HG03460 (cell line): ENCODE data around the gene COL18A1.

Experiments used
- ATAC-seq: cut with Tn5 transposase; IDR thresholded peaks from one replicate; pipeline ENCODE4 v1.9.1; 2021; ENCODE audit not compliant: unreplicated experiment

COL18A1 gene

DNA sequence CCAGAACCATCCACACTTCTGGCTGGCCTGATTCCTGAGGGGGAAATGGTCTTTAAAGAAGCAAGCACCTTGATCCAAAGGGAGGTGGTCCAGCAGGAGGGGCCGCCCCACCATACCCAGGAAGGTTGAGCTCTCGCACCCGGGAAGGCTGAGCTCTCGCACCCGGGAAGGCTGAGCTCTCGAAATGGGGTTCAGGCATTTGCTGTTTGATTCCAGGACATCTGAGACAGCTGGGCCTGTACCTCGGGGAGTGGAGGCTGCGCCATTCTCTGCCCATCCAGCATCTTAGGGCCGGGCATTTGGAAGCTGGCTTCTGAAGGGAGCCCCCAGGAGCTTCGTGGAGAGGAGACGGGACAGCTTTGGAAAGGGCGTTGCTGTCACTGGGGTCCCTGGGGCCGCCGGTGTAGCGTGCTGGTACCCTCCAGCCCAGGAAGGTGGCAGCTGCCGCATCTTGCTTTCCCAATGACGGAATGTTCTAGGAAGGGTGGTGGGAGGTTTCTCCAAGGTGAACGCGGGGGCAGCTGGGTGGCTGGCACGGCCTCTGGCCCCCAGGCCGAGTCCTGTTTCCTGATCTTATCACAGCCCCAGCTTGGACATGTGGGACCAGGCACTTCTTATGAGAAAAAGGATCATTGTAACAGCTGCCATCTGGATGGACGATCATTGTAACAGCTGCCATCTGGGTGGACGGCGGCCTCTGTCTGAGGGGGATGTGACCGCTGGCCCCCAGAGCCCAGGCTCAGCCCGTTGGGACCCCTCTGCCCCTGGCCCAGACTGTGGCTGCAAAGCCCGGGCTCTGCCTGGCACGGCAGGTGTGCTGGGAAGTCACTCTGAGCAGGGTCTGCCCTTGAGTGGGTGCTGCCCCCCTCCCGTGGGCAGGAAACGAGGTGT is 61.6 kb downstream of the COL18A1 start:
- no peak for ATAC-seq

DNA sequence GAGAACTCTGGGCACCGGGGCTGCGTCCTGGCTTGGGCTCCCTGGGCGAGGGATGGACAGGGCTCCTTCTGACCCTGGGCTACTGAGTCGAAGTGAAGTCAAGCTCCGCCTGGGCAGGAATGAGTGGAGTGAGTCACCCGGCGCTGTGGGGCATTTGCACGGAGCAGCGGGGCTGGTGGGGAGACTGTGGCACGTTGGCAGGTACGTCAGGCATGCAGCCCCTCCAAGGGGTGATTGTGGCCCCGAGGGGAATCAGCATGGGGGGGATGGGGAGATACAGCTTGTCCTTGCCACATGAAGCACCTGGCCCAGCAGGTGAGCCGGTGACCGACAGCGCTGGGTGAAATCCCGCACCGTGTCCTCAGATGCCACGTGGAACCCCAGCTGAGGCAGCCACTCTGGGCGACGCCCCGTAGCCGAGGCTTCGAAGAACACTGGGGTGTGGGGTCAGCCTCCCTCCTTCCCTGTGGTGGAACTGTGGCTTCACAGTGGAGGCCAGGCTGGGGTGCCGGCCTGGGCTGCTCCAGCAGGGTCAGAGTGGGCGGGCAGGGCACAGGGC is 62.3 kb downstream of the COL18A1 start:
- no peak for ATAC-seq

DNA sequence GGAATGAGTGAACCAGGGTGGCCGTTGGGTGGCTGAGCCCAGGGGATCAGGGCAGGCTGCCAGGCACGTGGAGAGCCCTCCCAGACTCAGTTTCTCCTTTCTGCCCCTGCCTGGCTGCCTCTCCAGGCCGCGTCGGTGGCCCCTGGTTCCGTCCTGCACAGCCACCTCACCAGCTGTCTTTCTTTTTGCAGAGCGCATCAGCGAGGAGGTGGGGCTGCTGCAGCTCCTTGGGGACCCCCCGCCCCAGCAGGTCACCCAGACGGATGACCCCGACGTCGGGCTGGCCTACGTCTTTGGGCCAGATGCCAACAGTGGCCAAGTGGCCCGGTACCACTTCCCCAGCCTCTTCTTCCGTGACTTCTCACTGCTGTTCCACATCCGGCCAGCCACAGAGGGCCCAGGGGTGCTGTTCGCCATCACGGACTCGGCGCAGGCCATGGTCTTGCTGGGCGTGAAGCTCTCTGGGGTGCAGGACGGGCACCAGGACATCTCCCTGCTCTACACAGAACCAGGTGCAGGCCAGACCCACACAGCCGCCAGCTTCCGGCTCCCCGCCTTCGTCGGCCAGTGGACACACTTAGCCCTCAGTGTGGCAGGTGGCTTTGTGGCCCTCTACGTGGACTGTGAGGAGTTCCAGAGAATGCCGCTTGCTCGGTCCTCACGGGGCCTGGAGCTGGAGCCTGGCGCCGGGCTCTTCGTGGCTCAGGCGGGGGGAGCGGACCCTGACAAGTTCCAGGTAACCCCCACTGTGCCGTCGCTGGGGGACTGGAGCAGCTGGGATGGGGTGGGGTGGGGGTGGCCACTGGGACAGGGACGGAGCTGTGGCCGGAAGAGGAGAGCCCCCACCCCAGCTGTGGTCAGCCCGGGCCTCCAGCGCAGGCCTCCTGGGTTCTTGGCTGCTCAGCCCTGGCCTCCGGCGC is 63.3 kb downstream of the COL18A1 start:
- ATAC-seq, result no peak

DNA sequence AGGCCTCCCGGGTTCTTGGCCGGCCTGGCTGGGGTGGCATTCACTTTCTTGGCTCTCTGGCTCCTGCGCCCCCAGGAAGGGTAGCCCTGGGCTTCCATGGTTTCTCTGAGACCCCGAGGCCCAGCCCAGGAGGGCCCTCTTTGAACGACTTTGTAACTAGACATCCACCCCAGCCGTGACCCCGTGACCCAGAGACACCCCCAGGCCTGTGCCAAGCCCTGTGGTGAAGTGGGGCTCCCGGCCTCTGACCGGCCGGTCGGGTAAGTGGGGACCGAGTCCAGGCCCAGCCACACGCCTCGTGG is 64.0 kb downstream of the COL18A1 start:
- no peak for ATAC-seq

DNA sequence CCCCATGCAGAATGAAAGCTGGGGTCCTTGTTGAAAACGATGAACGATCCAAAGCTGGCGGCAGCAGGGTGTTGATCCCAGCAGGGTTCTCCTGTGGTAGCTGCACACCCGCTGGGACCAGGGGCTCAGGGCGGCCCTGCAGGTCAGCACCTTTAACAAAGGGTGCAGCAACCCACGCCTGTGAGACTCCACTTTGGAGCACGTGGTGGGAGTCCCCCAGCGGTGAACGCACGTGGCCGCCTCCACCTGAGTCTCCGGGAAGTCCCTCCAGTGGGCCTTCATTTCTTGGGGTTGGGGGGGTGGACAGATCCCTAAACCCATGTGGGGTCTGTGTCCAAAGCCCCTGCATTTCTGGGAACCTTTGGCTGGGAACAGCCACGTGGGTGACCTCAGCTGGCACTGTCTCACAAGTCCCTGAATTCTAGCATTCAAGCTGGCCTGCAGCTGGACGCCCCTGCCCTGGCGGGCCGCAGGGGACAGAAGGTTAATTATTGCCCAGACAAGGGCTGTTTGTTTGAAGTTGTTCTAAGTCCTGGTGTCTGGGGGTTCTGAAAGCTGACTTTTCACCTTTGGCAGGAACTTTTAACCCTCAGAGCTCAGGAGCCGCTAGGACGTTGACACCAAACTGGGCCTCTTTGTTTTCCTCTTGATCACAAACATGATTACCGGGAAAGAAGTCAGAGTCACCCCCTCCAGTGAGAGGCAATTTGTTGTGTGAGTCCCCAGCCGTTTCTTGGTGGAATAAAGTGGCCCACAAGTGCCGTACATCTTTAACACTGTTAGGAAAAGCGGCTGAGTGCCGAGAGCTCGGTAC is 64.5 kb downstream of the COL18A1 start:
- ATAC-seq, result no peak

DNA sequence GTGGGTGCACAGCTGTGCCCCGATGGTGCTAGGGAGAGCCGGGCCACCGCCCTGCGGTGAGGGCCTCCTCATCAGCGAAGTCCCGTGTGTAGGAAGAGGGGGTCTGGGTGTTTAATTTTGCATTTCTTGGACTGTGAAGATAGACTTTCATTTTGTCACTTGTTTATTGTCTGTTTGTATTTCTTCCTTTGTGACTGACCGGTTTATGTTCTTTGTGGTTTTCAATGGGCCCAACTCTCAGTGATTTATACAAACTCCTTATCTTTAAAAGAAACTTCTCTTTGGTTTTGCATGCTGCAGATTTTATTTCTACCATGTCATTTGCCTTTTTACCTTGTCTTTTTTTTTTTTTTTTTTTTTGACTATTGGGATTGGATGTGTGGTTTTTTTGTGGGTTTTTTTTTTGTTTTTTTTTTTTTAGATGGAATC is 65.1 kb downstream of the COL18A1 start:
- ATAC-seq, result no peak

DNA sequence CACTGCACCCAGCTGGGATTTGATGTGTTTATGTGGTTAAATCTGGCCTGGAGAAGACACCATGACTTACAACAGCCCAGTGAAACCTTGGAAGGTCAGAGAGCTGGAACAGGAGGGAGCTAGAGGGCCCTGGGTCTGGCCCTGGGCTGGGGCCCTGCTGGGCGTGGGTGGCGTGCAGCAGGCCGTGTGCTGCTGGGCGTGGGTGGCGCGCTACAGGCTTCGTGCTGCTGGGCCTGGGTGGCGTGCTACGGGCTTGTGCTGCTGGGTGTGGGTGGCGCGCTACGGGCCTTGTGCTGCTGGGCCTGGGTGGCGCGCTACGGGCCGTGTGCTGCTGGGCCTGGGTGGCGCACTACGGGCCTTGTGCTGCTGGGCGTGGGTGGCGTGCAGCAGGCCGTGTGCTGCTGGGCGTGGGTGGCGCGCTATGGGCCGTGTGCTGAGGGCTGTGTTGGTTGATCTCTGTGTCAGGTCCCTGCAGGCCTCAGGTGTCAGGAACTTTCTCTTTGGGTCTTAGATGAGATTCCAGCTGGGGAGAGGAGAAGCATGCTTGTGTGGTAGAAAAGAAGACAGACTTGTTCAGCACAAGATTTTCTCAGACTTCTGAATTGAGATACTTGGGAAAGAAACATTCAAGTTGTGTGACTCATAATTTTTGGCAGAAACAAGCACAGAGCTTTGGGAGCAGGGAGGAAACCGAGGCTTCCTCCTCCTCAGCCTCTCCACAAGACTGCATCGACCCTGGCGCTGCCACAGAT is 66.0 kb downstream of the COL18A1 start:
- ATAC-seq, result no peak

DNA sequence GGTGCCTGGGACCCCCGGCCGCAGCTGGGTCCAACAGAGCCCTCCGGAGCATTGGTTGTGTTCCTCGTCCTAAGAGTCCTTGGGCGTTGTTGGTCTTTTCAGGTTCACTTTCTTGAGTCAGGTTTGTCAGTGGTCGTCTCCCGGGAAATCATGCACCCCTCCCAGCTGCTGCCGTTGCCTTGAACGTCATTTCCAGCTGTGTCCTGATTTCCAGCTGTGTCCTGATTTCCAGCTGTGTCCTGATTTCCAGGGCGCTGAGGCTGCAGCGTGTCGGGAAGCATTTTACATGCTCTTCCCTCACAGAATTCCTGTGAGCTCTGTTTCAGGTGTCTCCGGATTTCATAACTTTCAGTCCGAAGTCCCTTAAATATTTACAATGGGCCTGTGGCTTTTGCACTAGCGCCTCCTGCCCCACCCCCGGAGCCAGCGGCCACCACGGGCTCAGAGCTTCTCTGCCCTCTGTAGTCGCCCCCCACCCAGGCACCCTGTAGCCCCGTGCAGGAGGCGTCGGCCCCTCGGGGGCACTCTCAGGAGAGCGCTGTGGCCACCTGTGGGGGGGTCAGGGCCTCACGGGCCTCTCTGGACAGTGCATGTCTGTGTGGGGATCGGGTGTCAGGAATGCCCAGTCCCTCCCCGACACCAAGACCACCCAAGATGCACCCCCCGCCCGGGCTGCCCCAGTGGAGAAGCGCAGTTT is 66.7 kb downstream of the COL18A1 start:
- no peak for ATAC-seq

DNA sequence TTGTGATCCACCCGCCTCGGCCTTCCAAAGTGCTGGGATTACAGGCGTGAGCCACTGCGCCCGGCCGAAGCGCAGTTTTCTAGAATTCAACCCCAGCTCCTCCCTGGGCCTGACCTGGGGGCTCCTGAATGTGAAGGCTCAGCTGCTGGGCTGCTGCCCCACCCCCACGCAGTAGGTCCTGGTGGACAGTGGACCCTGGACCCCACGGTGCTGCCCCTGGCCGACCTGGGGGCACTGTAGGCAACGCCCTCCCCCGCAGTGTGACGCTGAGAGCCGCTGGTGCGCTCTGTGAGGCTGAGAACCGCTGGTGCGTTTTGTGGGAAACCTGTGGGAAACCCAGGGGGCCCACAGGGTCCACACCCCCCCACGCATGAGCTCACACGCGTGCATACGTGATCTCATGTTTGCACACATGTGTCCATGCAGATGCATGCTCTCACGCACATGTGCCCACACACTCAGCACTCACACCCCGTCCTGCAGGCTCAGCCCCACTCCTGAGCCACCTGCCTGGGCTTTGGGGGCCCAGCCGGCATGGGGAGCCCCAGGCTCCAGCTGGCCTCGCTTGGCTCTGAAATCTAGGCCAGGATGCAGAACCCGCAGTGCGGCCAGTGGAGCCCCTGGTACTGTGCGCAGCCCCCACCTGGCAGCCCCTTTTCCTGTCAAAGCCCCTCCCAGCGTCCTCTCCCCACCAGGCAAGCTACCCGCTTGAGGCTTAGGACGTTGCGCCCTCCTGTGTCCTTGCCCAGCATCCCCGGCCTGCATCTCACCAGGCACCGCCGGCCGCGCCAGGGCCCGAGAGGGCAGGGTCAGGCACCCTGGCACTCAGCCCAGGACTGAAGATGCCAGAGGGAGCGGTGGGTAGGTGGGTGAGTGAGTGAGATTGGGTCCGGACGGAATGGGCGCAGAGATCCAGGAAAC is 67.7 kb downstream of the COL18A1 start:
- no peak for ATAC-seq

DNA sequence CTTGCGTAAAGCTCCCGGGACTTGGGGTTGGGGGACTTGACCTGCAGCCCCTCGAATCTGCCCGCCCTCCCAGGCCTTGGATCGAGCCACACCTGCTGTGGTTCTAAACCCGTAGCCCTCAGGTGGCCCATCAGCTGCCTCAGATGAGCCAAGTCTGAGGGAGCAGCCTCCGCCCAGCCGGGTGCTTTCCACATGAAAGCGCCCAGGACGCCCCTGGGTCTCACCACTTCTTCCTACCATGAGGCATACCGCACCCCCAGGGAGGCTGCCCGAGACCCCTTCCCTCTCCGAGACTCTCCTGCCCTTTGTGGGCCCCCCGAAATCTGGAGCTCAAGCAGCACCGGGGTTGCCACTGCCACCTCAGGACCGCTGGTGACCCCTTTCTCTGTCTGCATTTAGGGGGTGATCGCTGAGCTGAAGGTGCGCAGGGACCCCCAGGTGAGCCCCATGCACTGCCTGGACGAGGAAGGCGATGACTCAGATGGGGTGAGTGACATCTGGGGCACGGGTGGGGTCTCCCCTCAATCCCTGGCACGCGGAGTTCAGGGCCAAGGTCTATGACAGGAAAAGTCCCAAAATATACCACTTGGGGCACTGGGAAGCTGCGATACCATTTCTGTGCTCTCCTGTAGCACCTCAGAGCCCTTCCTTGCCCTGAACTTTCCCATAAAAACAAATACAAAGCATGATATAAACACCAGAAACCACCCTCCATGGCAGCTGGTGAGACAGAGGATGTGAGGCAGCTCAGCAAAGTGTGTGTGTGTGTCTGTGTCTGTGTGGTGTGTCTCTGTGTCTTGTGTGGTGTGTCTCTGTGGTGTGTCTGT is 68.7 kb downstream of the COL18A1 start:
- ATAC-seq, result no peak

DNA sequence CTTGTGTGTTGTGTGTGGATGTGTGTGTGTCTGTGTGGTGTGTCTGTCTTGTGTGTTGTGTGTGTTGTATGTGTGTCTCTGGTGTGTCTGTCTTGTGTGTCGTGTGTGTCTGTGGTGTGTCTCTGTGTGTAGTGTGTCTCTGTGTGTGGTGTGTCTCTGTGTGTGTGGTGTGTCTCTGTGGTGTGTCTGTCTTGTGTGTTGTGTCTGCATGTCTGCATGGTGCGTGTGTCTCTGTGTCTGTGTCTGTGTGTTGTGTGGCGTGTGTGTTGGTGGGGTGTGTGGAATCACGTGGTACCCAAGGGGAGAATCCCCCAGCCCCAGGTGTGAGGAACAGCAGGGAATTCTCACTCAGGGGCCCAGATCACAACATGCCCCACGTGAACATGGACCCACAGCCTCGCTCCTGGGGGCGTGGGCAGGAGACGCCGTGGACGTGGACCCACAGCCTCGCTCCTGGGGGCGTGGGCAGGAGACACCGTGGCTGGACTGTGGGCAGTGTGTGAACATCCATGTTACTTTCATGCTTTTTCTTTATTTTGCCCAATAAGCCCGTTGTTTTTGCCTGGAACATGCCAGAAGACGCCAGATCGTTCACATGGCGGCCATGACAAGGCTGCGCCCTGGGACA is 69.5 kb downstream of the COL18A1 start:
- no peak for ATAC-seq

DNA sequence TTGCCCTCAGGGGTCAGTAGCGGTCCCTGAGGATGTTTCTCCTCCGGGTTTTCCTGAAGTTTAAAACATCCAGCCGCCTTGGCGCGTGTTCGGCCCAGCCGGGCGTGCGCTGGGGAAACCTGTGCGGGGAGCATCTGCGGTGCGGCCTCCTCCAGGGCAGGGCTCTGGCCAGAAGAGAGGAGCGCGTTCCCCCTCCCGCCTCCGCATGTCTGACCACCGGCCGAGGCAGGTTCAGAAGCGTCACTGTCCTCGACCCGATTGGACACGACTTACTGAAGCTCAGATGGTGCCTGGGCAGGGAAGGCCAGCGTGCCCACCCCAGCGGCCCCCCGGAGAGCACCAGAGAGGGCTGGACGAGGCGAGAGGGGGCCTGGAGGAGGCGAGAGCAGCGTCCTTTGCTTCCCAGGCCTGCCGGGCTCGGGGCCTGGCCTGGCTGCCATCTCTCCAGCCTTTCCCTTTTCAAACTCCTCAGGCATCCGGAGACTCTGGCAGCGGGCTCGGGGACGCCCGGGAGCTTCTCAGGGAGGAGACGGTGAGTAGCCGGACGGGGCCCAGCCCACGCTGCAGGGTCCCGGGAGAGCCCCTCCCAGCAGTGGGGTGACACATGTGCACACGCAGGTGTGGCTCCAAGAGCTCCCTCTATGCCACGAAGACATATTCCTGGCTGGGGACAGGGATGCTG is 70.2 kb downstream of the COL18A1 start:
- no peak for ATAC-seq

DNA sequence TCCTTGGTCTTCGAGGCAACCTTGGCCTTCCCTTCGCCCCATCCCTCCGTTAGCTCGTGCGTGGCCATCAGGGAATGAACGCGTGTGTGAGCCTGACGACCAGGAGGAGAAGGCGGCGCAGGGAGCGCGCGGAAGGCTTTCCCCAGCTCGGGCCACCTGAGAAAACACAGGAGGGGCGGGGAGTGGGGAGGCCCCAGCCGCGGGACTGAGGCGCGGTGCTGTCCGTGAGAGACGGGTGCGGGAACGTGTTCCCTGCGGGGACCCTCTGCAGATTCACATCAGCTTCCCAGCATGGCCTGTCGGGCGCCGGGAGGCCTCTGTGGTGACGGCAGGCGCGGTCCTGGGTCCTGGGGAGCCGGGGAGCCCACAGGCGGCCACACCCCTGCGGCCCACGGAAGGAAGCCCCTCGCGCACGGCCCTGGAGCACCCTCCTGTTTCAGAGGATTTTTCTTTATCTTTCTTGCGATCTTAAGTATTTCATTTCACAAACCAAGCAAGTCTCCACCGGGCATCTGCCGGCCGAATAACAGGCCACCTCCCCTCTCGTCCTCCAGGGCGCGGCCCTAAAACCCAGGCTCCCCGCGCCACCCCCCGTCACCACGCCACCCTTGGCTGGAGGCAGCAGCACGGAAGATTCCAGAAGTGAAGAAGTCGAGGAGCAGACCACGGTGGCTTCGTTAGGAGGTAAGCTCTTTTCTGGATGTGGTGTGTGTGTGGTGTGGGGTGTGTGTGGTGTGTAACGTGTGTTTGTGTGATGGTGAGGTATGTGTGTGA is 71.0 kb downstream of the COL18A1 start:
- ATAC-seq, result no peak

DNA sequence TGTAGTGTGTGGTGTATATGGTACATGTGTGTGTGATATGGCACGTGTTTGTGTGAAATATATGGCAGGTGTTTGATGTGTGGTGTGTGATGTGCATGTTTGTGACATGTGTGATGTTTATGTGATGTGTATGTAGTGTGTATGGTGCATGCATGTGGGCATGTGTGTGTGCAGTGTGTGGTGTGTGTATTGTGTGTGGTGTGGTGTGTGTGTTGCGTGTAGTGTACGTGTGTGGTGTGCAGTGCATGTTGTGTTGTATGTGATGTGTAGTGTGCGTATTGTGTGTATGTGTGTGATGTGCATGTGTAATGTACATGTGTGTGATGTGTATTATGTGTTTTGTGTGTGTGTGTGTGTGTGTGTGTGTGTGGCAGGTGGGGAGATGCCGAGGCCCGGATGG is 71.6 kb downstream of the COL18A1 start:
- ATAC-seq, result no peak

DNA sequence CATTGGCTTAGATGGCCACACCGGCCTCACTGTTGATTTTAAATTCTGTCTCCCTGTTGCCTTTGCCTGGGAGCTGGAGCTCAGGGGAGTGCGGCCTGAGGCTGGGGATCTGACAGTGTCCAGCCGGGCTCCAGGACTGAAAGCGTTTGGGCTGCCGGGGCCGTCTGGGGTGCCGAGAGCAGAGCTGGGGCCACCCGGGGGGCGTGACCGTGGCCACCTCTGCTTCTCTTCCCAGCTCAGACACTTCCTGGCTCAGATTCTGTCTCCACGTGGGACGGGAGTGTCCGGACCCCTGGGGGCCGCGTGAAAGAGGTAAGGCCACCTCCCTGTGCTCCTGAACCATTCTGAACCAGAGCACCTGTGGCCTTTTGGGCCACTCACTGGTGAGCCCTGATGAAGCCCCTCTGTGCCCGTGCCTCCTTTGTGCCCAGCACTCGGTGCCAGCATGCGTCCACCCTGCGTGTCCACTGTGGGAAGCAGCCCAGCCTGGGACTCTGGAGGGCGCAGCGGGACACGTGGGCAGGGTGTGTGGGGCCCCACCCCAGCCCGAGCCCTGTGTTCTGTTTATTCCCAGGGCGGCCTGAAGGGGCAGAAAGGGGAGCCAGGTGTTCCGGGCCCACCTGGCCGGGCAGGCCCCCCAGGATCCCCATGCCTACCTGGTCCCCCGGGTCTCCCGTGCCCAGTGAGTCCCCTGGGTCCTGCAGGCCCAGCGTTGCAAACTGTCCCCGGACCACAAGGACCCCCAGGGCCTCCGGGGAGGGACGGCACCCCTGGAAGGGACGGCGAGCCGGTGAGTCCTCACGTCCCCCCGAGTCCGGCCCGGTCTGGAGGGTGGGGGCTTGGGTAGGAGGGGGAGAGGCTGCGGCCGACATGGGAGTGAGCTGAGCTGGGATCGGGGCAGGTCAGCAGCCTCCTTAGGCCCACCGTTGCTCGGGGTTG is 72.5 kb downstream of the COL18A1 start:
- ATAC-seq, result no peak
